Measurements from ENCODE around the gene GNG12. TPM values are rescaled to one million over a fixed set of nuclear protein-coding genes. Genes with fewer than 3 reads are reported as not detected.

Gene GNG12
- polyA plus RNA-seq, 3 donors, result 0.03 TPM; not detected in 2

DNA sequence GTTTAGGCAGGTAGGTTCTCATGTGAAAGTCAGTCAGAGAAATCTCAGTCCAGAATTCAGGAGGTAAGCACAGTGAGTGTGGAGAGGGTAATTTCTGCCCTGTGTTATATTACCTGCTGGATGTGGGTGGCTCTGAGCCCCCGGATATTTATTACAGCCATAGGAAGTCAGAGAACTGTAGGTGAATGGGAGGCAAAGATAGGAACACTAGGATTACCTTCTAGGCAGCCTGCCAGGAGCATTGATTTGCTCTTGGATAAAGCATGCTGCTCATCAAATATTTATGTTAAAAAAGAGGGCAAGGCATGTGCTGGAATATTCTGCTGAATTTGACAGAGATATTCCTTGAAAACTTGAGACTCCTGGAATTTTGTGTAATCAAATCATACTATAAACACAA, 8.5 kb downstream of the GNG12 start:
- no peak overlapping the region for H2AFZ ChIP-seq (ENCODE audit: insufficient read depth, low read depth, low read length, poor library complexity, severe bottlenecking)
- no peak overlapping the region for H3K4me2 ChIP-seq (replicated peaks; ENCODE audit: extremely low read depth, low read length, poor library complexity, severe bottlenecking)
- no peak overlapping the region for H3K4me3 ChIP-seq (replicated peaks in 1 of 3; ENCODE audit: low read depth in 2 of 3, low read length in 3 of 3)
- Mint-ChIP-seq H3K4me1 (no peaks in the 10 kb centered on the region), H3K27me3 (ENCODE audit: low read depth in 3 of 3) (peaks cover 2 to 8% (median 5%) of the 10 kb centered on the region in 3 donors), H3K4me3 (no peak overlapping the region), H3K9me3 (no peaks in the 10 kb centered on the region), H3K27ac (peak overlapping the region in 1 of 7 donors; percentile 33), H3K36me3 (no peaks in the 10 kb centered on the region)
- intact Hi-C loops (cut with micrococcal nuclease), result no loop called here
- H4K20me1 ChIP-seq (ENCODE audit: insufficient read depth, low read length), result no peaks in the 10 kb centered on the region
- no peaks in the 10 kb centered on the region for H3K4me1 ChIP-seq (ENCODE audit: control insufficient read depth in 1 of 2, insufficient read depth in 2 of 2, low read length in 2 of 2)
- no peak overlapping the region for H3K9ac ChIP-seq (ENCODE audit: insufficient read depth, low read length, poor library complexity, severe bottlenecking)
- H3K9me3 ChIP-seq (replicated peaks in 1 of 2; ENCODE audit: control insufficient read depth in 1 of 2, insufficient read depth in 1 of 2, low read length in 2 of 2), result no peaks in the 10 kb centered on the region
- no peak overlapping the region for H3K27ac ChIP-seq (ENCODE audit: low read depth in 1 of 2, low read length in 2 of 2)
- no peaks in the 10 kb centered on the region for H3K79me2 ChIP-seq (ENCODE audit: insufficient read depth, low read length)
- no peaks in the 10 kb centered on the region for H3K36me3 ChIP-seq (replicated peaks in 1 of 2; ENCODE audit: control insufficient read depth in 1 of 2, insufficient read depth in 2 of 2, low read length in 2 of 2)
- TF ChIP-seq, protein P1, sequence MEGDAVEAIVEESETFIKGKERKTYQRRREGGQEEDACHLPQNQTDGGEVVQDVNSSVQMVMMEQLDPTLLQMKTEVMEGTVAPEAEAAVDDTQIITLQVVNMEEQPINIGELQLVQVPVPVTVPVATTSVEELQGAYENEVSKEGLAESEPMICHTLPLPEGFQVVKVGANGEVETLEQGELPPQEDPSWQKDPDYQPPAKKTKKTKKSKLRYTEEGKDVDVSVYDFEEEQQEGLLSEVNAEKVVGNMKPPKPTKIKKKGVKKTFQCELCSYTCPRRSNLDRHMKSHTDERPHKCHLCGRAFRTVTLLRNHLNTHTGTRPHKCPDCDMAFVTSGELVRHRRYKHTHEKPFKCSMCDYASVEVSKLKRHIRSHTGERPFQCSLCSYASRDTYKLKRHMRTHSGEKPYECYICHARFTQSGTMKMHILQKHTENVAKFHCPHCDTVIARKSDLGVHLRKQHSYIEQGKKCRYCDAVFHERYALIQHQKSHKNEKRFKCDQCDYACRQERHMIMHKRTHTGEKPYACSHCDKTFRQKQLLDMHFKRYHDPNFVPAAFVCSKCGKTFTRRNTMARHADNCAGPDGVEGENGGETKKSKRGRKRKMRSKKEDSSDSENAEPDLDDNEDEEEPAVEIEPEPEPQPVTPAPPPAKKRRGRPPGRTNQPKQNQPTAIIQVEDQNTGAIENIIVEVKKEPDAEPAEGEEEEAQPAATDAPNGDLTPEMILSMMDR (IDR thresholded peaks at IDR 0.05), result no peak
- H3K27me3 ChIP-seq (ENCODE audit: control insufficient read depth in 2 of 2, insufficient read depth in 2 of 2, low read length in 2 of 2), result peaks cover 3 to 6% of the 10 kb centered on the region in 2 donors
- WGBS (ENCODE audit: insufficient coverage), result 88% methylated on average over 1 of the region's 1 CpG
- no peak for DNase-seq

DNA sequence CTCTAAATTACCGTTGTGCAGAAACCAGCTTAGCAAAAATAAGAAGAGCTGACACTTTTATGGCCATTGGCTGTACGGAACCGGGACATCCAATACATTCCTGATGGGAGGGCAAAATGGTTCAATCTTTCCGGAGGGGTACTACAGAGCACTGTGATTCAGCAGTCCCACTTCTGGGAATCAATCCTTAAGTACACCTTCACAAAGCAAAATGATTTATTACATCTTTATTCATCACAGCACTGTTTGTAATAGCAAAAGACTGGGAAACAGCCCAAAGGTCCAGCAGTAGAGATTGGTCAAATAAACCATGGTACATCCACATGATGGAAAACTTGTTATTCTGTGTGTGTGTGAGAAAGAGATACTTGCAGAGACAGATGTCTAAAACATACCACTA, 9.7 kb downstream of the GNG12 start:
- Histone ChIP-seq H3K27me3 (ENCODE audit: control insufficient read depth in 2 of 2, insufficient read depth in 2 of 2, low read length in 2 of 2) (no peaks in the 10 kb centered on the region), H3K27ac (ENCODE audit: low read depth in 1 of 2, low read length in 2 of 2) (no peak overlapping the region), H3K4me1 (ENCODE audit: control insufficient read depth in 1 of 2, insufficient read depth in 2 of 2, low read length in 2 of 2) (no peaks in the 10 kb centered on the region), H3K79me2 (ENCODE audit: insufficient read depth, low read length) (no peaks in the 10 kb centered on the region), H3K9me3 (replicated peaks in 1 of 2; ENCODE audit: control insufficient read depth in 1 of 2, insufficient read depth in 1 of 2, low read length in 2 of 2) (no peaks in the 10 kb centered on the region), H3K4me3 (replicated peaks in 1 of 3; ENCODE audit: low read depth in 2 of 3, low read length in 3 of 3) (no peak overlapping the region), H4K20me1 (ENCODE audit: insufficient read depth, low read length) (no peaks in the 10 kb centered on the region), H3K9ac (ENCODE audit: insufficient read depth, low read length, poor library complexity, severe bottlenecking) (no peak overlapping the region), H3K4me2 (replicated peaks; ENCODE audit: extremely low read depth, low read length, poor library complexity, severe bottlenecking) (no peak overlapping the region), H3K36me3 (replicated peaks in 1 of 2; ENCODE audit: control insufficient read depth in 1 of 2, insufficient read depth in 2 of 2, low read length in 2 of 2) (no peaks in the 10 kb centered on the region), H2AFZ (ENCODE audit: insufficient read depth, low read depth, low read length, poor library complexity, severe bottlenecking) (no peak overlapping the region)
- TF ChIP-seq, protein P1 (IDR thresholded peaks at IDR 0.05), result no peak
- H3K36me3 Mint-ChIP-seq, result no peaks in the 10 kb centered on the region
- 100% methylated on average over 4 of the region's 4 CpGs for WGBS (ENCODE audit: insufficient coverage)
- intact Hi-C loops (cut with micrococcal nuclease), result no loop called here
- no peak overlapping the region for H3K27ac Mint-ChIP-seq
- H3K4me1 Mint-ChIP-seq, result no peaks in the 10 kb centered on the region
- no peaks in the 10 kb centered on the region for H3K9me3 Mint-ChIP-seq
- peaks cover 2 to 10% (median 7%) of the 10 kb centered on the region in 3 donors for H3K27me3 Mint-ChIP-seq (ENCODE audit: low read depth in 3 of 3)
- H3K4me3 Mint-ChIP-seq, result no peak overlapping the region
- no peak for DNase-seq

Data from CD14-positive monocyte (primary cell).